CD14-positive monocyte (primary cell): Measurements from ENCODE around the gene RAB6A. TPM values are rescaled to one million over a fixed set of nuclear protein-coding genes. Genes with fewer than 3 reads are reported as not detected.
A peak's percentile ranks its signal among the peaks of the same experiment; 100 is the strongest.
"Not testable (repeated sequence)": the region's sequence is repeated elsewhere in the genome, so short reads cannot be mapped to it uniquely, and the experiment has no call there.

ENCODE experiments used
- DNase-seq, 3 donors: peaks; one replicate each; pipeline ENCODE4 v3.0.0-alpha.2; 2011 to 2022
- H2AFZ ChIP-seq: 2 replicates; pipeline ENCODE4 v1.6.0; 2012; ENCODE audit warnings: mild to moderate bottlenecking, low read depth, low read length, inconsistent platforms; ENCODE audit not compliant: insufficient read depth, poor library complexity, severe bottlenecking
- H3K27ac ChIP-seq, 2 donors: 1 replicate in 1 of 2; 2 replicates in 1 of 2; pipeline ENCODE4 v1.5.1; 2012 to 2013; ENCODE audit warnings: low read length in 2 of 2, control low read depth in 1 of 2, inconsistent platforms in 1 of 2, low read depth in 1 of 2, mild to moderate bottlenecking in 1 of 2
- H3K27me3 ChIP-seq, 2 donors: one replicate each; pipeline versions ENCODE4 v1.6.0 to v1.6.1; 2011 to 2013; ENCODE audit warnings: low read length in 2 of 2; ENCODE audit not compliant: control insufficient read depth in 2 of 2, insufficient read depth in 2 of 2
- H3K36me3 ChIP-seq, 2 donors: replicated peaks in 1 of 2; 1 replicate in 1 of 2; 2 replicates in 1 of 2; pipeline versions ENCODE4 v1.5.1 to v1.6.1; 2012 to 2013; ENCODE audit warnings: low read length in 2 of 2, control low read depth in 1 of 2, inconsistent platforms in 1 of 2, mild to moderate bottlenecking in 1 of 2; ENCODE audit not compliant: insufficient read depth in 2 of 2, control insufficient read depth in 1 of 2
- H3K4me1 ChIP-seq, 2 donors: 1 replicate in 1 of 2; 2 replicates in 1 of 2; pipeline versions ENCODE4 v1.5.1 to v1.6.1; 2012 to 2013; ENCODE audit warnings: low read length in 2 of 2, control low read depth in 1 of 2, inconsistent platforms in 1 of 2, mild to moderate bottlenecking in 1 of 2, moderate library complexity in 1 of 2; ENCODE audit not compliant: insufficient read depth in 2 of 2, control insufficient read depth in 1 of 2
- H3K4me2 ChIP-seq: replicated peaks from 2 replicates; pipeline ENCODE3; 2012; ENCODE audit warnings: low read length, moderate library complexity, mild to moderate bottlenecking; ENCODE audit not compliant: poor library complexity, severe bottlenecking; ENCODE audit errors: extremely low read depth
- H3K4me3 ChIP-seq, 3 experiments: fragments of 200-600 bp in 1 of 3; sonication (generic) in 1 of 3; replicated peaks in 1 of 3; 1 replicate in 2 of 3; 2 replicates in 1 of 3; pipeline ENCODE4 v1.5.1; 2011 to 2013; ENCODE audit warnings: low read length in 3 of 3, mild to moderate bottlenecking in 3 of 3, control low read depth in 2 of 3, low read depth in 2 of 3, inconsistent platforms in 1 of 3, moderate library complexity in 1 of 3
- H3K79me2 ChIP-seq: 2 replicates; pipeline ENCODE4 v1.6.0; 2012; ENCODE audit warnings: mild to moderate bottlenecking, control low read depth, inconsistent platforms, low read length, moderate library complexity; ENCODE audit not compliant: insufficient read depth
- H3K9ac ChIP-seq: 2 replicates; pipeline ENCODE4 v1.6.0; 2017; ENCODE audit warnings: low read length, mild to moderate bottlenecking; ENCODE audit not compliant: insufficient read depth, poor library complexity, severe bottlenecking
- H3K9me3 ChIP-seq, 2 donors: replicated peaks in 1 of 2; 1 replicate in 1 of 2; 2 replicates in 1 of 2; pipeline versions ENCODE4 v1.5.1 to v1.6.1; 2012 to 2013; ENCODE audit warnings: low read length in 2 of 2, control low read depth in 1 of 2; ENCODE audit not compliant: control insufficient read depth in 1 of 2, insufficient read depth in 1 of 2
- H4K20me1 ChIP-seq: 2 replicates; pipeline ENCODE4 v1.6.0; 2012; ENCODE audit warnings: mild to moderate bottlenecking, low read length, control low read depth, moderate library complexity; ENCODE audit not compliant: insufficient read depth
- H3K27ac Mint-ChIP-seq, 7 donors: one replicate each; pipeline ENCODE4 v1.8.0; 2020; ENCODE audit warnings: mild to moderate bottlenecking in 7 of 7, mixed read lengths in 7 of 7, moderate library complexity in 6 of 7, inconsistent platforms in 2 of 7
- H3K27me3 Mint-ChIP-seq, 3 donors: one replicate each; pipeline ENCODE4 v1.8.0; 2021 to 2022; ENCODE audit warnings: low read depth in 3 of 3, mild to moderate bottlenecking in 3 of 3, mixed read lengths in 3 of 3, moderate library complexity in 3 of 3, inconsistent platforms in 1 of 3
- H3K36me3 Mint-ChIP-seq, 2 donors: one replicate each; pipeline ENCODE4 v1.8.0; 2020; ENCODE audit warnings: mixed read lengths in 2 of 2, inconsistent platforms in 1 of 2, mild to moderate bottlenecking in 1 of 2
- H3K4me1 Mint-ChIP-seq: one replicate; pipeline ENCODE4 v1.8.0; 2020; ENCODE audit warnings: mild to moderate bottlenecking, mixed read lengths
- H3K4me3 Mint-ChIP-seq, 2 donors: one replicate each; pipeline ENCODE4 v1.8.0; 2020; ENCODE audit warnings: mild to moderate bottlenecking in 2 of 2, mixed read lengths in 2 of 2, moderate library complexity in 1 of 2
- H3K9me3 Mint-ChIP-seq, 7 donors: one replicate each; pipeline ENCODE4 v1.8.0; 2020 to 2022; ENCODE audit warnings: mixed read lengths in 7 of 7, mild to moderate bottlenecking in 6 of 7, moderate library complexity in 6 of 7, inconsistent platforms in 2 of 7
- CTCF ChIP-seq: fragments of 200-600 bp; IDR thresholded peaks from one replicate; pipeline ENCODE4 v1.8.0; 2022; ENCODE audit warnings: antibody characterized with exemption, mild to moderate bottlenecking
- WGBS: methylation state at CpG from one replicate; pipeline ENCODE4 v1.1.5; 2013; ENCODE audit warnings: missing lambda C conversion rate; ENCODE audit not compliant: insufficient coverage; 5-methylcytosine and 5-hydroxymethylcytosine counted together
- intact Hi-C, 2 donors: fragments of 100-400 bp; cut with micrococcal nuclease; formaldehyde crosslinking; loops; one replicate each; pipeline versions ENCODE4 v1.15.0 to v1.15.1; 2023
- polyA plus RNA-seq, 3 donors: library from polyadenylated mRNA; depleted of rRNA in 1 of 3; unstranded in 2 of 3; stranded (reverse) in 1 of 3; fragments of 300-500 nt in 2 of 3; fragments of >200 nt in 1 of 3; fragmentation: Illumina TruSeq in 2 of 3; gene quantifications; 1 replicate in 2 of 3; 2 replicates in 1 of 3; pipeline ENCODE4 v1.2.3, GENCODE V29; 2012 to 2021

Gene RAB6A
- polyA plus RNA-seq, 3 donors: 38.3 to 91.3 (median 78.6) TPM

- Histone ChIP-seq H2AFZ (peak overlapping the region; percentile 96), H3K4me1 (peaks cover 4 to 16% of the 10 kb centered on the region in 2 donors), H3K27me3 (no peaks in the 10 kb centered on the region), H3K27ac (peak overlapping the region; percentile 88 to 90), H4K20me1 (no peaks in the 10 kb centered on the region), H3K9me3 (no peaks in the 10 kb centered on the region), H3K9ac (peak overlapping the region; percentile 68), H3K36me3 (no peaks in the 10 kb centered on the region), H3K79me2 (no peaks in the 10 kb centered on the region), H3K4me2 (peak overlapping the region; percentile 76), H3K4me3 (peak overlapping the region; percentile 66 to 93 (median 88))
- peaks cover 2 to 4% (median 3%) of the 10 kb centered on the region in 3 donors for H3K27me3 Mint-ChIP-seq
- peaks cover 0 to 5% (median 2%) of the 10 kb centered on the region in 7 donors for H3K9me3 Mint-ChIP-seq
- H3K27ac Mint-ChIP-seq: peak overlapping the region; percentile 95 to 99 (median 98)
- DNase-seq: peak; percentile 93 to 94 (median 94)
- no peaks in the 10 kb centered on the region for H3K36me3 Mint-ChIP-seq
- 1% methylated on average over 26 of the region's 30 CpGs for WGBS
- H3K4me1 Mint-ChIP-seq: peaks cover 2% of the 10 kb centered on the region
- no peak for TF ChIP-seq CTCF
- H3K4me3 Mint-ChIP-seq: peak overlapping the region; percentile 88 to 95
- intact Hi-C loops: loop anchor here (1.0 kb wide), 1 partner anchor 18 kb away; the partner anchor contains the start of gene RAB6A (in 2 of the 2)
These were observed 18.4 kb upstream of the RAB6A start for GRCh38 chr11:73779084-73779902.

- H3K27ac Mint-ChIP-seq, H3K4me1 ChIP-seq, DNase-seq, H3K9me3 Mint-ChIP-seq, H3K4me3 Mint-ChIP-seq, H3K9me3 ChIP-seq, H3K79me2 ChIP-seq, H3K9ac ChIP-seq, H3K4me3 ChIP-seq, intact Hi-C loops, H3K4me2 ChIP-seq, H3K36me3 Mint-ChIP-seq, H2AFZ ChIP-seq, H3K4me1 Mint-ChIP-seq, H3K27me3 ChIP-seq, H3K27ac ChIP-seq, H4K20me1 ChIP-seq, H3K36me3 ChIP-seq: not testable (repeated sequence)
- peaks cover 0 to 12% (median 0%) of the 10 kb centered on the region in 3 donors for H3K27me3 Mint-ChIP-seq
- 100% methylated on average over 4 of the region's 7 CpGs for WGBS
These were observed 9.9 kb upstream of the RAB6A start for GRCh38 chr11:73770811-73771210.
